GM19455 (cell line): ENCODE measurements around the gene TLR5.
A peak's percentile ranks its signal among the peaks of the same experiment; 100 is the strongest.

ENCODE experiments used
- ATAC-seq: cut with Tn5 transposase; IDR thresholded peaks from one replicate; pipeline ENCODE4 v1.9.1; 2021; ENCODE audit not compliant: unreplicated experiment

The TLR5 gene

GRCh38 chr1:223152399-223152798, 9.4 kb upstream of the TLR5 start:
- ATAC-seq, result no peak

- no peak for ATAC-seq
Measured at GRCh38 chr1:223150443-223150842, 7.4 kb upstream of the TLR5 start.

- no peak for ATAC-seq
Measured at GRCh38 chr1:223147873-223148272, 4.8 kb upstream of the TLR5 start.

- ATAC-seq, result no peak
Measured at GRCh38 chr1:223147409-223147808, 4.4 kb upstream of the TLR5 start.

DNA sequence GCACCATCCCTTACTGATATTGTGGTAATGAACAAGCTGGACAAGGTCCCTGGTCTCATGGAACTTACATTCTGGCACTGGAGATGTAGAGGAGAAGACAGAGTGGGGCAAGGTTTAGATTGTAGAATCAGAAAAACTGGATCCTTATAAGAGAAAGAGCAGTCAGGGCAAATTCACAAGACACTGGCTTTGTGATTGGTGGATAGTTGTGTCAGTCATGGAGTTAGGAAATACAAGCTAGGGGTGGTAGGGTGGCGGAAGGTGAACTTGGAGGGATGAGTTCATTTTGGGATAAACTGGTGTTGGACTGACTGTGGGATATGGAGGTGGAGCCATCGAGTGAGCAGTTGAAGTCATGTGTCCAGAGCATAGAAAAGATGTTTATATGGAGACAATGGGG, 3.7 kb upstream of the TLR5 start:
- ATAC-seq, result no peak

DNA sequence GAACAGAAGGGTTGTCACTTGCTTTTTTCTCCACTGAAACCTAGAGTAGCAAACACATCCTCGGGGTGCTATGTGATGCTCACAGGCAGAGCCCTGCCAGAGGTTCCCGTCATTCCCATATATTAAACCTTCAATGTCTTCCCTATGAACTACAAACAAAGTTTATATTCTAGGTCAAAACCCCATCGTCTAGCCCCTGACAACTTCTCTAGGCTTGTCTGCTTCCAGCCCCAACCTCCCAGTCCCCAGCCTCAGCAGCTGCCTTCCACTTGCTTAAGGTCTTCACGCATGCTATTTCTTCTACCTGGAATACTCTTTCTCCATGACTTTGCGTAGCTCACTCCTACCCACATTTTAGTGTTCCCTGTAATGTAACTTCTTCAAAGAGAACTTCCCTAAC, 1.9 kb upstream of the TLR5 start:
- no peak for ATAC-seq

DNA sequence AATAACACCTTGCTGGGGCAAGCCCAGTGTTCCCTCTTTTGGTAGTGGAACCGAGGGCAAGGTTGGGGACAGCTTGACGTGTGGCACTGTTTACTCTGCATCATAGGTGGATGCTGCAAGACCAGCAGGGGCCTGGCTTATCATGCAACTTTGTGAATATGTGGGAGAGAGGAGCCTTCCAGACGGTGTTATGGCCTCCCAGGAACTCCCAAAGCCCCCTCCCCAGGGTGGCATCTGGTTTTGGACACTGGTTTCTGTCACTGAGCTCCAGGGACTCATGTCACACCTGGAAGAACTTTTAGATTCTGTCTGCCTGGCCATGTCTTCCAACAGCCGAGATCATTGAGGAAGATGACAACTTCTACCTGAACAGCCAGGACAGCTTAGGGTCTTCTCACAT, 1.4 kb upstream of the TLR5 start:
- no peak for ATAC-seq

- ATAC-seq, result peak; percentile 43
Measured at GRCh38 chr1:223143537-223144248, 645 bp upstream of the TLR5 start.

GRCh38 chr1:223142269-223142668, 779 bp downstream of the TLR5 start:
- no peak for ATAC-seq

DNA sequence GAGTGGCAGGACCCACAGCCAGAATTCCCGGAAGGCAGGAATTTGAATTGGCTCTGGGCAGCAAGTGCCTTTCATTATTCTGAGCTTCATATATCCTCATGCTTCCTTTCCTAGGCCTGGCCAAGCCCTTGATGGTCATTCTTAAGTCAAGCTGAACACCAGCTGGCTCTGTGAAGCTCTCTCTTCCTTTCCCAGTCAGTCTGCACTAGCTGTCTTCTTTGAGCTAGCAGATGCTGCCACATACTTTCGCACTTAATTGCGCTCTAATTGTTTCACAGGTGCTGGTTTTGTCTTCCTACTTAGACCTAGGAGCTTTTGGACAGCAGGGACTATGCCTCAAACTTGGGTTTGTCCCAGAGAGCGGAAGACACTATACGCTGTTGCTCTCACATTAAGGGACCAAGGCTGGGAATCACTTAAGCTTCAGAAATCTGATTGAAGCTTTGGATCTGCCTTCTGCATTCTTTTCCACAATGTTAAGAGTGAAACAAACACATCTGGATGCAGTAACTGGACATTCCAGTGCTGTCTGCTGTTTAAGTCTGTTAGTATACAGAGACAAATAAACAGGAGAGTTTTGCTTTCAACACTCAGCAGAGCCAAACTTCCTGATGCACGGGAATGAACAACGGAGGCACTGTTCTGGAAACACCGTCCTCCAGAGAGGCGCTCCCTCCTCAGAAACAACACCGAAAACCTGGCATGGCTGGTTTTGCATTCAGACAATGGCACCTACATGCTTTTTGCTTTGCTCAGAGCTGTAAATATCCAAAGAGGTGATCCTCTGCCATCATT, 2.2 kb downstream of the TLR5 start:
- no peak for ATAC-seq

DNA sequence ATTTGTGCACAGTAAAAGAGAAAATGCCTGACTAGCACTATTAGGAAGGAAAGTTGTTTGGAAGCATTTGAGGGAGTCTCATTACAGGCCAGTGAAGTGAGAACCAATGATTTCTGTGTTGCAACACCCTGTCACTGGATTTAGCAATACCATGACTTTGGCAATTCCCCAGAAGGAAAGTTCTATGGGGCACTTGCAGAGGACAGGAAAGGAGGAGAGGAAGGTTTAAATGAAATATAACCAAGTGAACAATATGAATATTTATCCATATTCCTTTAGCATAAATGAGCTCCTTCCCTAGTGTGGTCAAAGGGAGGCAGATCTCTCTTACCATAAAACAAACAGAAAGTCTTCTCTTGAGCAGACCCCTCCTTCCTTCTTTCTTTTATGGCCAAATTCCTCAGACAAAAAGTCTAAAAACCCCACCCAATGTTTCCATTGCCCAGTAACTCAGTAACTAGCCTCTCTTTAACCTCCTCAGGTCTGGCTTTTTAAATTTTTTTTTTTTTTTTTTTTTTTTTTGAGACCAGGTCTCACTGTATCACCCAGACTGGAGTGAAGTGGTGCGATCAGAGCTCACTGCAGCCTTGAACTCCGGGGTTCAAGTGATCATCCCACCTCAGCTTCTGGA, 5.5 kb downstream of the TLR5 start:
- no peak for ATAC-seq

DNA sequence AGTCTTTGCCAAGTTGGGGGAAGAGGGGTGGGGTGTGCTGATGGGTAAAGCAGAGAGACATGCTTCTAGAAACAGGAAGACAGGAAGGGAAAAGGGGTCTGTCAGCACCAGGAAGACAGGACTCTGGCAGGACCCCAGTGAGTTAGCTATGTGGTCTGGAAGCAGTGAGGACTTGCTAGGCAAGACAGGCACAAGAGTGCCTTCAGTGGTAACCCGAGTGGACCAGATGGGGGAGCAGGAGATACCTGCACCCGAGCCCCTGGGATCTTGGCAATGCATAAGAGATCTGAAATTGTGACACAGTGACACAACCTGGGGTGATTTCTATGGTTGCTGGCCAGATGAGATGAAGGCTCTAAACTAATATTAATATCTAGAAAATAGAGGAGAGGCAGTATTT, 7.0 kb downstream of the TLR5 start:
- ATAC-seq, result no peak

DNA sequence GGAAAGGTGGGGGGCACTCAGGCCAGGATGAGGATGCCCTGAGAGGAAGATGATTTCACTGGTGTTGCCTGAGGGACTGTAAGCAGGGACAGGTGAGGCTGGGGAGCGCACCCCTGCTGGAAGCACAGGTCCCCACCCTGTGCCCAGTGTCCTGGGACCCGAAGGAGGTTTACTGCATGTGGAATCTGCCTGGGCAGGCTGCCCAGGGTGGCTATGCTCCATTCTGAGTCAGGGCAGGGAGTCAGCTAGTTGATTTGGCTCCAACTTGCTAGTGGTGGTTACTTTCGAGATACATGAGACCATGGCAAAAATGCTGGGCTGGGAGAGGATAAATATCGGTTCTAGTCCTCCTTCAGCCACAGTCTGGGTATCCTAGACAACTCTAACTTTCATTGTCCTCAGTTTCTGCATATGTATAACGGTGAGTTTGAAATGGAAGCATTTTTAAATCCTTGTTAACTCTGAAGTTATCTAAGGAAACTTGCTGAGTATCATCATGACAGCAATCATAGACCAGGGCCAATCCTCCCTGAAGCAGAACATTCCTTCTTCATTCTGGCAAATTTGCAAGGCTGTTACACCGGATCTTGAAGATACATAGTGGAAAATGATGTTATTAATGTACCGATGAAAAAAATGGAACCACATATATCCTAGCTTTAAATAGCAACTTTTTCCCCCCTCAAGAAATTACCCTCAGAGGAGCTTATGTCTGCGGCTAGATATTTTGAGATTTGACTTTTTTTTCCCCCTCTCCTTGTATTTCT, 7.7 kb downstream of the TLR5 start:
- no peak for ATAC-seq

DNA sequence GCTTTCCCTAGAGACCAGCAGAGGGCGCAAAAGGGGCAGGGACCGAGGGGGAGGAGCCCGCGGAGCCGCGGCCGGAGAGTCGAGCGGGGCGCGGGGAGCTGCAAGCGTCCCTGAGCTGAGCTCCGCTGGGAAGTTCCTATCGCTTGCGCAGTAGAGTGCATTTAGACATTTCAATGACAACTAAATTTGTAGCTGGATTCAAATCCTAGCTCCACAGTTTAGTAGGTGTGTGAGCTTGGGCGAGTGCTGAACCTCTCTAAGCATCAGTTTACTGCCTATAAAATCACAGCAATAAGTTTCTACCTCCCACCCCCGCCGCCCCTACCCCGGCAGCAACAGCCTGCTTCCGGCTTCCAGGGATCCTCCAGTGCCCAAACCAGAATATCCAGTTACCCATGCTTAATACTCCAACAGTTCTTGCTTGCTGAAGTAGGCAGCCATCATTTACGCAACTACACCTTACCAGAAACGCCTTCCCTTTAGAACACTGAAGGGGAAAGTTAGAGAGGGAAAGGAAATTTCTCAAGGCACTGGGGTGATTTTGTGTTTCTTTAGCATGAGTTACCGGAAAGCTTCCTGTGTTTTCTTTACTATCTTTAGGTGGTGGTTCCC, 9.1 kb downstream of the TLR5 start:
- ATAC-seq, result peak; percentile 81

GRCh38 chr1:223133306-223133823, 9.7 kb downstream of the TLR5 start:
- peak; percentile 24 for ATAC-seq

DNA sequence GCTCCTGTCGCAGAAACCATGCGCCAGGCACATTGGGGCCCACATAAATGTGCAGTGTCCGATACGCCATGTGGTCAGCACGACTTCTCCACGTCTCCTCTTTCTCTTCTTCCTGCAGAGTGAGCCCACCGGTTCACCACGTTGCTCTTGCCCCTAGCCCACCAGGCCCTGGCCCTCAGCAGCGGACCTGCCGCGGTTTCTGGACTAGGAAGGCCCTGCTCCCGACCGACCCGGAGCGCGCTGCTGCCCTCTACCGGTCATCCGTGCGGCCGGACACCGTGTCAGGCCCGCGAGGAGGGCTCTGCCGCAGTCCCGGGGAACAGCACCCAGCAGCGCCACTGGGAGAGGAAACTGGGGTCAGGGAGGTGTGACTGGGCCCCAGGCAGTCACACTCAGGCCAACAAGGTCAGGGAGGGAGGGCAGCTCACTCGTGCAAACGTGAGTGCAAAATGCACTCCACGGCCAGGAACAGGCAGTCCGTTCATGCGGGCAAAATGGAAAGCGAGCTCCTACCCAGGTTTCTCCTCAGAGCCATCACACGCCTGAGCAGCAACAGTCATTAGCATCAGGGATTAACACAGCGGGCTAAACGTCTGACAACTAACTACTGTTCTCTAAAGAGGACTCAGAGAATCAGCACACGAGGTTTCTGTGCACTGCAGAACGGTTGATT, 13.7 kb downstream of the TLR5 start:
- ATAC-seq, result peak; percentile 43

DNA sequence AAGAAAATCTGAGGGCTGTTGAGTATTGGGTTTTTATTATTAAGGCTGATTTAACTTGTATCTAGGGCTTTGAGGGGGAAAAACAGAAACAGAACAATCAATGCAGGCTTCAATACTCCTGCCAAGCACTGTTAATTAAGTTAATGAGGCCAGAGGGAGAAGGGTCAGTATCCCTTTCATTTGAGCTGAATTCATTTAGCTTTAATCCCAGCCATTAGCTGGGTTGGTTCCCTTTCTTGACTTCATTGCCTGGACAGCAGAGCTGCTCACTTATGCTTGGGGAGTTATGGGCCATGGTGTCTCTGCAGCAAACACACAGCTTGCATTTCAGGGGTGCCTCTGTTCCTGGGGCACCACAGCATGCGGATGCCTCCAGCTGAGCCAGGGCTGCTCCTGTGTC, 16.3 kb downstream of the TLR5 start:
- no peak for ATAC-seq

- no peak for ATAC-seq
Measured at GRCh38 chr1:223125766-223126165, 17.3 kb downstream of the TLR5 start.

- no peak for ATAC-seq
Measured at GRCh38 chr1:223123011-223123610, 19.9 kb downstream of the TLR5 start.

DNA sequence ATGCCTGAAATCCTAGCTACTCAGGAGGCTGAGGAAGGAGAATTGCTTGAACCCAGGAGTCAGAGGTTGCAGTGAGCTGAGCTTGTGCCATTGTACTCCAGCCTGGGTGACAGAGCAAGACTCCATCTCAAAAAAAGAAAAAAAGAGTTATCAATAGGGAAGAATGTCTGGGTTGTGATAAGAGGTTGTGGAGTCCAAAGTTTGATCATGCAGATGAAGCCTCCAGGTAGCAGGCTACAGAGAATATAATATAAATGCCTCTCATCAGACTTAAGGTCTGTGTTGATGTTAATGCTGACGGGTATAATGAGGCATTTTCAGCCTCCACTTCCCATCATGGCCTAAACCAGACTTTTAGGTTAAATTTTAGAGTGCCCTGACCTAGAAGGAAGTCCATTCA, 24.6 kb downstream of the TLR5 start:
- ATAC-seq, result no peak
